Measurements from ENCODE around the gene AMACR. TPM values are rescaled to one million over a fixed set of nuclear protein-coding genes. Genes with fewer than 3 reads are reported as not detected.

The AMACR gene
- polyA plus RNA-seq (19.4 and 28.5 TPM in 2 replicates), polyA minus RNA-seq (21.9 and 28.5 TPM in 2 replicates)

GRCh38 chr5:34007621-34008600 is at the start of gene AMACR:
TSS of gene AMACR (minus strand) at chr5:34008050. CDS start at chr5:34008019, 31 bp downstream.
- no peaks in the 10 kb centered on the region for H3K9me3 ChIP-seq (ENCODE audit: low read length)
- H3K27ac ChIP-seq (ENCODE audit: low read length) = peak within 1 kb of the TSS; percentile 96
- H3K9ac ChIP-seq (ENCODE audit: low read length) = peak within 1 kb of the TSS; percentile 84
- peak; percentile 93 for TF ChIP-seq POLR2AphosphoS5 (IDR thresholded peaks at IDR 0.05)
- TF ChIP-seq CTCF (IDR thresholded peaks at IDR 0.05; ENCODE audit: poor library complexity, severe bottlenecking) = peak; percentile 22
- peak; percentile 87 for TF ChIP-seq TAF1 (IDR thresholded peaks at IDR 0.05; ENCODE audit: low read depth)
- TF ChIP-seq MXI1 (conservative IDR thresholded peaks at IDR 0.05; ENCODE audit: poor library complexity, severe bottlenecking) = peak; percentile 87
- no peak for TF ChIP-seq EZH2 (IDR thresholded peaks at IDR 0.05; ENCODE audit: borderline replicate concordance, insufficient read depth, low read length, poor library complexity, severe bottlenecking)
- peak; percentile 20 for TF ChIP-seq RAD21 (conservative IDR thresholded peaks at IDR 0.05)
- peak; percentile 78 for TF ChIP-seq REST (IDR thresholded peaks at IDR 0.05; ENCODE audit: borderline replicate concordance)
- TF ChIP-seq EP300 (conservative IDR thresholded peaks at IDR 0.05; ENCODE audit: poor library complexity, severe bottlenecking) = no peak
- TF ChIP-seq SMC3 (conservative IDR thresholded peaks at IDR 0.05; ENCODE audit: poor library complexity) = no peak
- H4K20me1 ChIP-seq (ENCODE audit: insufficient read depth) = no peaks in the 10 kb centered on the region
- H3K79me2 ChIP-seq (replicated peaks; ENCODE audit: insufficient read depth, low read length) = peaks cover 4% of the 10 kb centered on the region
- peak within 1 kb of the TSS; percentile 87 for H3K4me2 ChIP-seq (ENCODE audit: low read length)
- peak within 1 kb of the TSS; percentile 89 for H3K4me3 ChIP-seq (ENCODE audit: low read length)
- H3K9me2 ChIP-seq (ENCODE audit: insufficient read depth, low read length) = no peaks in the 10 kb centered on the region
- H3K36me3 ChIP-seq (ENCODE audit: insufficient read depth, low read length) = no peaks in the 10 kb centered on the region
- no peaks in the 10 kb centered on the region for H3K27me3 ChIP-seq (ENCODE audit: insufficient read depth, low read depth, low read length)
- H3F3A ChIP-seq (ENCODE audit: insufficient read depth, low read length, poor library complexity, severe bottlenecking) = peaks cover 11% of the 10 kb centered on the region
- peak within 1 kb of the TSS; percentile 88 for H2AFZ ChIP-seq (ENCODE audit: low read depth, low read length)

- no peaks in the 10 kb centered on the region for H3K9me3 ChIP-seq (ENCODE audit: low read length)
- TF ChIP-seq TAF1 (IDR thresholded peaks at IDR 0.05; ENCODE audit: low read depth) (no peak), EP300 (conservative IDR thresholded peaks at IDR 0.05; ENCODE audit: poor library complexity, severe bottlenecking) (no peak), REST (IDR thresholded peaks at IDR 0.05; ENCODE audit: borderline replicate concordance) (no peak), POLR2AphosphoS5 (IDR thresholded peaks at IDR 0.05) (no peak), SMC3 (conservative IDR thresholded peaks at IDR 0.05; ENCODE audit: poor library complexity) (no peak), RAD21 (conservative IDR thresholded peaks at IDR 0.05) (no peak), CTCF (IDR thresholded peaks at IDR 0.05; ENCODE audit: poor library complexity, severe bottlenecking) (no peak), MXI1 (conservative IDR thresholded peaks at IDR 0.05; ENCODE audit: poor library complexity, severe bottlenecking) (no peak), EZH2 (IDR thresholded peaks at IDR 0.05; ENCODE audit: borderline replicate concordance, insufficient read depth, low read length, poor library complexity, severe bottlenecking) (no peak)
- no peak overlapping the region for H3K9ac ChIP-seq (ENCODE audit: low read length)
- no peak overlapping the region for H3K4me3 ChIP-seq (ENCODE audit: low read length)
- H3K27me3 ChIP-seq (ENCODE audit: insufficient read depth, low read depth, low read length) = no peaks in the 10 kb centered on the region
- no peaks in the 10 kb centered on the region for H3K9me2 ChIP-seq (ENCODE audit: insufficient read depth, low read length)
- H3K36me3 ChIP-seq (ENCODE audit: insufficient read depth, low read length) = no peaks in the 10 kb centered on the region
- no peak overlapping the region for H3K27ac ChIP-seq (ENCODE audit: low read length)
- H2AFZ ChIP-seq (ENCODE audit: low read depth, low read length) = no peak overlapping the region
- no peaks in the 10 kb centered on the region for H3F3A ChIP-seq (ENCODE audit: insufficient read depth, low read length, poor library complexity, severe bottlenecking)
- H3K4me2 ChIP-seq (ENCODE audit: low read length) = no peak overlapping the region
- H4K20me1 ChIP-seq (ENCODE audit: insufficient read depth) = no peaks in the 10 kb centered on the region
- H3K79me2 ChIP-seq (replicated peaks; ENCODE audit: insufficient read depth, low read length) = no peaks in the 10 kb centered on the region
These were observed 49.7 kb upstream of the AMACR start for GRCh38 chr5:34057569-34057968.
